Heart left ventricle (tissue), 16 donors: ENCODE data around the gene MED8. TPM values are rescaled to one million over a fixed set of nuclear protein-coding genes. Genes with fewer than 3 reads are reported as not detected.

Experiments used
- ATAC-seq, 4 donors: fragments of 200-7000 bp; cut with Tn5 transposase; one replicate each; pipeline ENCODE4 v1.9.1; 2020 to 2022; ENCODE audit warnings: moderate library complexity in 4 of 4, mild to moderate bottlenecking in 3 of 4, moderate number of reproducible peaks in 1 of 4
- DNase-seq, 5 donors: peaks; one replicate each; pipeline ENCODE4 v3.0.0-alpha.2; 2020
- H3K27ac ChIP-seq, 12 donors: fragments of 200-600 bp; sonication (generic) in 4 of 12; one replicate each; pipeline versions ENCODE4 v1.5.0 to v1.8.0; 2016 to 2022; ENCODE audit warnings: mild to moderate bottlenecking in 2 of 12
- H3K27me3 ChIP-seq, 9 donors: fragments of 200-600 bp; sonication (generic) in 2 of 9; one replicate each; pipeline versions ENCODE4 v1.5.1 to v1.8.0; 2016 to 2022; ENCODE audit warnings: mild to moderate bottlenecking in 3 of 9
- H3K36me3 ChIP-seq, 9 donors: fragments of 200-600 bp; sonication (generic) in 2 of 9; one replicate each; pipeline versions ENCODE4 v1.5.0 to v1.8.0; 2018 to 2022; ENCODE audit warnings: mild to moderate bottlenecking in 2 of 9
- H3K4me1 ChIP-seq, 12 donors: fragments of 200-600 bp; sonication (generic) in 4 of 12; one replicate each; pipeline versions ENCODE4 v1.5.0 to v1.8.0; 2016 to 2022; ENCODE audit warnings: mild to moderate bottlenecking in 3 of 12
- H3K4me3 ChIP-seq, 12 donors: fragments of 200-600 bp; sonication (generic) in 4 of 12; one replicate each; pipeline versions ENCODE4 v1.5.0 to v1.8.0; 2017 to 2022; ENCODE audit warnings: mild to moderate bottlenecking in 9 of 12, moderate library complexity in 4 of 12
- H3K9me3 ChIP-seq, 12 donors: fragments of 200-600 bp; sonication (generic) in 4 of 12; one replicate each; pipeline versions ENCODE4 v1.5.0 to v1.8.0; 2016 to 2022; ENCODE audit warnings: mild to moderate bottlenecking in 1 of 12
- POLR2A ChIP-seq, 2 donors: fragments of 450-650 bp; IDR thresholded peaks; one replicate each; pipeline ENCODE4 v1.6.1; 2017; ENCODE audit warnings: antibody characterized with exemption in 2 of 2, mild to moderate bottlenecking in 2 of 2, moderate library complexity in 2 of 2
- WGBS, 4 donors: extraction: QIAGEN DNeasy Blood & Tissue Kit in 2 of 4; methylation state at CpG; one replicate each; pipeline versions ENCODE4 v1.1.5 to v1.1.7; 2013 to 2018; 5-methylcytosine and 5-hydroxymethylcytosine counted together
- intact Hi-C, 10 donors: fragments of 100-400 bp; cut with DNase I; formaldehyde crosslinking; loops; one replicate each; pipeline versions ENCODE4 v1.11.1 to v1.14.2; 2022
- polyA plus RNA-seq, 2 donors: library from polyadenylated mRNA; stranded (reverse); fragments of 200-250 nt; gene quantifications; one replicate each; pipeline ENCODE4 v1.2.3, GENCODE V29; 2013
- total RNA-seq, 9 donors: library from RNA; depleted of rRNA in 2 of 9; stranded (reverse); fragments of >200 nt in 2 of 9; fragmentation: NEBNext Ultra II Directional in 3 of 9; extraction: Animal tissue kit (Norgen Biotek cat#: 25700) in 3 of 9; gene quantifications; one replicate each; pipeline versions ENCODE4 v1.1.0 to v1.2.4, GENCODE V29; 2016 to 2023
- TF ChIP-seq, protein P1 (sequence below), 12 donors: fragments of 200-600 bp; sonication (generic) in 4 of 12; IDR thresholded peaks; one replicate each; pipeline versions ENCODE4 v1.5.0 to v1.8.0; 2018 to 2022; ENCODE audit warnings: antibody characterized with exemption in 12 of 12, mild to moderate bottlenecking in 5 of 12
- donor health status: ischemic (EF 13 %, LVEDD 7.1; RV severe dilation, severe dysfunction).
- donor health status: healthy with polysubstance abuse.
- donor health status: DM: no; HTN: yes; CAD: no.
- donor health status: DM: no; HTN: no; CAD: no.
- donor health status: ischemic (EF 25% LVEDD 6.9; RV normal size, moderate dysfunction).
- donor health status: ischemic (EF 25% LVEDD 5.7; RV mildly dilated, moderate dysfunction).
- donor health status: healthy.
- donor health status: DM: yes; HTN: yes; CAD: no.
- donor health status: ischemic (EF 35%, LVEDD 5.7; RV mildly dilated, moderate dysfunction).
- donor health status: nonischemic (EF 11% LVEDD 7.7; RV severe dilation, severe dysfunction).
- donor health status: DM: yes; HTN: yes; CAD: no.
- donor health status: PGD.
- donor health status: ischemic (EF 29% LVEDD 5.4; RV normal size, mild dysfunction).
- donor health status: nonischemic (EF 23%, LVEDD 6.1; RV moderate dilation, normal function).

MED8 gene
- total and polyA plus RNA-seq, 11 donors = 11.7 to 31.4 (median 16.9) TPM

DNA sequence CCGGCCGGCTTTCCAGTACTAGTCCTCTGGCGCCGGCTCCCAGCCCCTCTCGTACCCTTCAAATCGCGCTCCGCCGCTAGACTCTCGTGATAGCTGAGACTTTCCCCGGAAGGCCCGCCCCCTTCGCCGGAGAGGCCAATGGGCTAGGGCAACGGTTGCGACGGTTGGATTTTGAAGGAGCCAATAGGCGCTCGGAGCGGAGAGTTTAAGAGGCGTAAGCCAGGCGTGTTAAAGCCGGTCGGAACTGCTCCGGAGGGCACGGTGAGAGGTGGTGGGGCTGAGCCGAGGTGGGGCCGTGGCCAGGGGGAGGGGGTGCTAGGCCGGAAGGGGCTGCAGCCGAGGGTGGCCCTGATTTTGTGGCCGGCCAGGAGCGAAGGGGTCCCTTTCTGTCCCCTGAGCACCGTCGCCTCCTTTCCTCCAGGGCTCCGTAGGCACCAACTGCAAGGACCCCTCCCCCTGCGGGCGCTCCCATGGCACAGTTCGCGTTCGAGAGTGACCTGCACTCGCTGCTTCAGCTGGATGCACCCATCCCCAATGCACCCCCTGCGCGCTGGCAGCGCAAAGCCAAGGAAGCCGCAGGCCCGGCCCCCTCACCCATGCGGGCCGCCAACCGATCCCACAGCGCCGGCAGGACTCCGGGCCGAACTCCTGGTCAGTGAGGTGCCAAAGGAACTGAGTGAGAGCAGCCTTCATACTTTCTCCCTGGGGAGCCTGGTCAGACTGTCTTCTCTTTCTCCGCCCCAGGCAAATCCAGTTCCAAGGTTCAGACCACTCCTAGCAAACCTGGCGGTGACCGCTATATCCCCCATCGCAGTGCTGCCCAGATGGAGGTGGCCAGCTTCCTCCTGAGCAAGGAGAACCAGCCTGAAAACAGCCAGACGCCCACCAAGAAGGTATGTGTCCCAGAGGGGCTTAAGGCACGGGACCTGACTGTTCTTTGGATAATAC is 30.6 kb downstream of the MED8 start, which contains the start of gene CDC20:
CDC20 (plus strand) TSS at position 236 of the 948 bp plus-strand sequence; CDS start at position 471, 235 bp downstream.
- TF ChIP-seq, protein P1, sequence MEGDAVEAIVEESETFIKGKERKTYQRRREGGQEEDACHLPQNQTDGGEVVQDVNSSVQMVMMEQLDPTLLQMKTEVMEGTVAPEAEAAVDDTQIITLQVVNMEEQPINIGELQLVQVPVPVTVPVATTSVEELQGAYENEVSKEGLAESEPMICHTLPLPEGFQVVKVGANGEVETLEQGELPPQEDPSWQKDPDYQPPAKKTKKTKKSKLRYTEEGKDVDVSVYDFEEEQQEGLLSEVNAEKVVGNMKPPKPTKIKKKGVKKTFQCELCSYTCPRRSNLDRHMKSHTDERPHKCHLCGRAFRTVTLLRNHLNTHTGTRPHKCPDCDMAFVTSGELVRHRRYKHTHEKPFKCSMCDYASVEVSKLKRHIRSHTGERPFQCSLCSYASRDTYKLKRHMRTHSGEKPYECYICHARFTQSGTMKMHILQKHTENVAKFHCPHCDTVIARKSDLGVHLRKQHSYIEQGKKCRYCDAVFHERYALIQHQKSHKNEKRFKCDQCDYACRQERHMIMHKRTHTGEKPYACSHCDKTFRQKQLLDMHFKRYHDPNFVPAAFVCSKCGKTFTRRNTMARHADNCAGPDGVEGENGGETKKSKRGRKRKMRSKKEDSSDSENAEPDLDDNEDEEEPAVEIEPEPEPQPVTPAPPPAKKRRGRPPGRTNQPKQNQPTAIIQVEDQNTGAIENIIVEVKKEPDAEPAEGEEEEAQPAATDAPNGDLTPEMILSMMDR (IDR thresholded peaks at IDR 0.05) = no peak
- no peak for TF ChIP-seq POLR2A (IDR thresholded peaks at IDR 0.05)
- Histone ChIP-seq H3K4me3 (peak within 1 kb of the TSS; percentile 38 to 92 (median 70)), H3K36me3 (peaks cover under 1 to 36% (median 32%) of the 10 kb centered on the region in 9 donors), H3K4me1 (peaks cover 0 to 21% (median 11%) of the 10 kb centered on the region in 12 donors), H3K9me3 (no peaks in the 10 kb centered on the region), H3K27ac (peak within 1 kb of the TSS; percentile 85 to 98 (median 94)), H3K27me3 (no peaks in the 10 kb centered on the region)
- intact Hi-C loops = loop anchor here in 5 of 10 donors (1.0 to 5.0 kb wide), 4 partner anchors 9 to 122 kb away; partner anchors contain the start of gene ELOVL1 (in 1 of the 5)
- DNase-seq = peak; percentile 98 to 99 (median 99)
- WGBS, 4 donors = 2 to 3% (median 3%) methylated on average over 44 to 59 of the region's 59 CpGs
- peak; percentile 98 to 100 (median 99) for ATAC-seq

DNA sequence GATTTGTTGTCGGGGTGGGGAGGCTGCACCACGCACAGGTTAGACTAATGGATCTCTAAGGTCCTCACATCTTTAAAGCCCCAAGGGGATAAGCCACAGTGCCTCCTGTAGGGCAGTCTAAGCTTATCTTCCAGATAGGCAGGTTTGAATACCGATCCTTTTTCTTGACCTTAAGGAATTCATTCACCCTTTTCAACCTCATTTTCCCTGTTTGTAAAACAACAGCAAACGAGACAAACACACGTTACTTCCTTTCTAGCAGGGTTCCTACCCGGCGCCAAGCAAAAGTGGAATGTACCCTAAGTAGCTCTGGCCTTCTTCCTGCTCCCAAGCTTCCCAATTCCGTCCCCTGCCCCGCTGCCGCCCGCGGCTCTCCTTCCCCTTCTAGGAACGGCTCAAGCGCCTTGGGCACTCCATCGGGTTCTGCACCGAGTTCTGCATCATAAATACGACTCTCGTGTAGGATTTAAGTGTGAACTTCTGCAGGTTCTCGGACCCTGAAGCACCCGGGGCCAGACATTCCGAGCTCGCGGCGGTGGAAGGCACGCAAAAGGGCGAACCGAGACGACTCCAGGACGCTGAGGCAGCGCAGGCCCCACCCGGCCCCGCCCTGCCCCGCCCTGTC is 31.4 kb downstream of the MED8 start:
- Histone ChIP-seq H3K27me3 (no peaks in the 10 kb centered on the region), H3K4me1 (peaks cover 0 to 21% (median 11%) of the 10 kb centered on the region in 12 donors), H3K36me3 (peaks cover 0 to 29% (median 24%) of the 10 kb centered on the region in 9 donors), H3K4me3 (peak overlapping the region; percentile 38 to 92 (median 70)), H3K27ac (peak overlapping the region; percentile 85 to 98 (median 94)), H3K9me3 (no peaks in the 10 kb centered on the region)
- TF ChIP-seq, protein P1 (IDR thresholded peaks at IDR 0.05) = peak in 8 of 12 donors; percentile 17 to 50 (median 36)
- peak in 1 of 2 donors; percentile 59 for TF ChIP-seq POLR2A (IDR thresholded peaks at IDR 0.05)
- DNase-seq (no peak), ATAC-seq (peak in 3 of 4 donors; percentile 43 to 58 (median 51))
- intact Hi-C loops = loop anchor here in 5 of 10 donors (1.0 to 5.0 kb wide), 4 partner anchors 9 to 121 kb away; partner anchors contain the start of gene ELOVL1 (in 1 of the 5)
- 0 to 1% (median 1%) methylated on average over 17 to 33 of the region's 33 CpGs for WGBS, 4 donors

DNA sequence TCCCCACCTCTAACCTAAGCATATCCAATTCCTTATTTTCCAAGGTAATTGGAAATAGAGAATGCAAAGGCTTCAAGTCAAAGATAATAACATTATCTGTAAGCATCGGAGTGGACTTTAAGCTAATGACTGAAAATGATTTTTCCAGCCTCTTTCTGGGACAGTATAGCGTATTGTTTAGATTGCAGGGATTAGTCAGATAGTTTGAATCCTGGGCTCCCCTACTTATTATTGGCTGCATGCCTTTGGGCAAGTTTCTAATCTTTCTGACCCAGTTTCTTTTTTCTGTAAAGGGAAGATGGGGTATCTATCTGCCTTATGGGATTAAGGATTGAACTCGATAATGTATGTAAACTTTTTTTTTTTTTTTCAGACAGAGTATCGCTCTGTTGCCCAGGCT is 32.3 kb downstream of the MED8 start:
- Histone ChIP-seq H3K27me3 (no peaks in the 10 kb centered on the region), H3K4me3 (no peak overlapping the region), H3K4me1 (peaks cover 0 to 21% (median 11%) of the 10 kb centered on the region in 12 donors), H3K36me3 (peaks cover 0 to 19% (median 15%) of the 10 kb centered on the region in 9 donors), H3K9me3 (no peaks in the 10 kb centered on the region), H3K27ac (peak overlapping the region in 3 of 12 donors; percentile 87 to 98 (median 95))
- ATAC-seq (no peak), DNase-seq (no peak)
- 94 to 96% (median 95%) methylated on average over 4 of the region's 4 CpGs for WGBS, 4 donors
- intact Hi-C loops = loop anchor here in 2 of 10 donors (5.0 kb wide), 1 partner anchor 120 kb away; no protein-coding TSS in a partner anchor
- TF ChIP-seq POLR2A (IDR thresholded peaks at IDR 0.05) = no peak
- TF ChIP-seq, protein P1 (IDR thresholded peaks at IDR 0.05) = no peak
